ENCODE results near the gene WBP1.

DNA sequence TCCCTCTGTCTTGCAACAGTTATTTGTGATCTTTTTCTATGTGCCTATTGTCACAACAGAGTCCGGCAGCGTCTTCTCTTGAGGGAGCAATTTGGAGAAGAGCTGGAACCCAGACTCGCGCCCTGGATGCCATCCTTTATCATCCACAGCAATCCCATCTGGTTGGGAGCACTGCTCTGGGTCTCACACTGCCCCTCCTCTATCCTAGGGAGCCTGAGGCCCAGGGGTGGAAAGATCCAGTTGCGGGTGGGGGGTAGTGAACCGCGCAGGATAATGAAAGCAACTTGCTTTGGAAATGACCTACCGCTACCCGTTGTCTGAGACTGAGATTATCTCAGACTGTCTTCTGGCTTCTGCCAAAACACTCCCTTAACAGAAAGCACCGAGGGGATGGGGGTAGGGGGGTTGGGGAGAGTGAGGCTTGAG lies 713 bp downstream of the WBP1 start:
- TF ChIP-seq EZH2 (IDR thresholded peaks at IDR 0.05; ENCODE audit: borderline replicate concordance, low read depth, low read length, severe bottlenecking) (no peak), POLR2A (IDR thresholded peaks at IDR 0.05; ENCODE audit: low read depth, low read length) (no peak), GATA2 (IDR thresholded peaks at IDR 0.05; ENCODE audit: insufficient read depth, insufficient read length, low read depth, low read length) (no peak)
- TF ChIP-seq, protein P1, sequence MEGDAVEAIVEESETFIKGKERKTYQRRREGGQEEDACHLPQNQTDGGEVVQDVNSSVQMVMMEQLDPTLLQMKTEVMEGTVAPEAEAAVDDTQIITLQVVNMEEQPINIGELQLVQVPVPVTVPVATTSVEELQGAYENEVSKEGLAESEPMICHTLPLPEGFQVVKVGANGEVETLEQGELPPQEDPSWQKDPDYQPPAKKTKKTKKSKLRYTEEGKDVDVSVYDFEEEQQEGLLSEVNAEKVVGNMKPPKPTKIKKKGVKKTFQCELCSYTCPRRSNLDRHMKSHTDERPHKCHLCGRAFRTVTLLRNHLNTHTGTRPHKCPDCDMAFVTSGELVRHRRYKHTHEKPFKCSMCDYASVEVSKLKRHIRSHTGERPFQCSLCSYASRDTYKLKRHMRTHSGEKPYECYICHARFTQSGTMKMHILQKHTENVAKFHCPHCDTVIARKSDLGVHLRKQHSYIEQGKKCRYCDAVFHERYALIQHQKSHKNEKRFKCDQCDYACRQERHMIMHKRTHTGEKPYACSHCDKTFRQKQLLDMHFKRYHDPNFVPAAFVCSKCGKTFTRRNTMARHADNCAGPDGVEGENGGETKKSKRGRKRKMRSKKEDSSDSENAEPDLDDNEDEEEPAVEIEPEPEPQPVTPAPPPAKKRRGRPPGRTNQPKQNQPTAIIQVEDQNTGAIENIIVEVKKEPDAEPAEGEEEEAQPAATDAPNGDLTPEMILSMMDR (IDR thresholded peaks at IDR 0.05; ENCODE audit: extremely low read depth in 1 of 2, insufficient read depth in 1 of 2, low read depth in 1 of 2, low read length in 2 of 2), result no peak
- TF ChIP-seq, protein P2, sequence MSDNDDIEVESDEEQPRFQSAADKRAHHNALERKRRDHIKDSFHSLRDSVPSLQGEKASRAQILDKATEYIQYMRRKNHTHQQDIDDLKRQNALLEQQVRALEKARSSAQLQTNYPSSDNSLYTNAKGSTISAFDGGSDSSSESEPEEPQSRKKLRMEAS (IDR thresholded peaks at IDR 0.05; ENCODE audit: insufficient read depth, insufficient read length), result no peak

Data from endothelial cell of umbilical vein (primary cell).